DMS 273 (cell line): ENCODE data around the gene VPS37C.

Experiments used
- DNase-seq: peaks from one replicate; lab custom pipeline; 2025; ENCODE audit not compliant: unreplicated experiment; lab: John Stamatoyannopoulos, UW

The VPS37C gene

GRCh38 chr11:61119055-61119454 is 42.2 kb downstream of the VPS37C start:
- DNase-seq = no peak

- no peak for DNase-seq
Observed at GRCh38 chr11:61118406-61118805, 42.8 kb downstream of the VPS37C start.

DNA sequence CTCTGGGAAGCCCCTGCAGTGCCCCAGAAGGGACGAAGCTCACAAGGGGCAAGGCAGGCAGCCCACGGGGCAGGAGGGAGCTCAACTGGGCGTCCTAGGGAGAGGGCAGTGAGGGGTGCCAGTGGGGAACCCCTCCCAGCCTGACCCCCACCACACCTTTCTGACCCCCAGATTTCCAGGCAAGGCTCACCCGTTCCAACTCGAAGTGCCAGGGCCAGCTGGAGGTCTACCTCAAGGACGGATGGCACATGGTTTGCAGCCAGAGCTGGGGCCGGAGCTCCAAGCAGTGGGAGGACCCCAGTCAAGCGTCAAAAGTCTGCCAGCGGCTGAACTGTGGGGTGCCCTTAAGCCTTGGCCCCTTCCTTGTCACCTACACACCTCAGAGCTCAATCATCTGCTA is 43.2 kb downstream of the VPS37C start:
- DNase-seq = no peak

GRCh38 chr11:61117168-61117520 is 44.1 kb downstream of the VPS37C start:
- DNase-seq = no peak

GRCh38 chr11:61116426-61117167 is 44.6 kb downstream of the VPS37C start:
- DNase-seq = no peak

- DNase-seq = no peak
Observed at GRCh38 chr11:61115498-61116224, 45.6 kb downstream of the VPS37C start.

DNA sequence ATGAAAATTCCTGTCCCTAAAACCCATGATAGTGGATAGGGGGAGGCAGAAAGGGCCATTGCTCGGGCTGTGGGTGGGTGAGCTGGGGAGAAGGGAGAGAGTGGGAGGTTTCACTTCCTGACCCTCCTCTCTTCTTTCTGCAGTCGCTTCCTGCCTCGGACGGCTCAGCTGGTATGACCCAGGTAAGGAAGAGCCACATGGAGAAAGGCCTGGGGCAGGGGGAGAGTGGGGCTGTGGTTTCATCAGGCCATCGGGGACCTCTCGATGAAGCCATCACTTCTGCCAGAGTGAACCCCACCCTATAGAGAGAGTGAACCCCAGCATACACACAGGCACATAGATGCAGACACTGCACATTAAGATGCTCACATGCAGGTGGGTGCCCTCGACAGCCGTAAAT is 46.3 kb downstream of the VPS37C start:
- DNase-seq = no peak

DNA sequence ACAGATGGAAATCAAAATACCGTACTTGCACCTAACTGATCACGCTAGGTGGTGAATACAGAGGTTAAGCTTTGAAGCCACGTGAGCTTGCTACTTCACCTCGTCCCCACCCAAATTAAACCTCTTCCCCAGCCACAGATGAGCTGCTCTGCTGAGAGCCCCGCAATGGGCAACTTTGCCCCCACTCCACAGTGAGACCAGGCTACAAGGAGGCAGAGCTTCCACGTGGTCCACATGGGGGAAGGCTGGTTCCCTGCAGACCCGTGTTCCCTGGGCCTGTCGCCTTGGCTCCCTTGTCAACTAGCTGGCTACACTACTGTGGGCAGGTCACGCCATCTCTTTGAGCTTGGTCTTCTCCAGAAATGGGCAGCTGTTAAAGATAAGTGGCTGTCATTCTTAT is 48.0 kb downstream of the VPS37C start:
- DNase-seq = no peak

GRCh38 chr11:61112575-61112974 is 48.7 kb downstream of the VPS37C start:
- no peak for DNase-seq

DNA sequence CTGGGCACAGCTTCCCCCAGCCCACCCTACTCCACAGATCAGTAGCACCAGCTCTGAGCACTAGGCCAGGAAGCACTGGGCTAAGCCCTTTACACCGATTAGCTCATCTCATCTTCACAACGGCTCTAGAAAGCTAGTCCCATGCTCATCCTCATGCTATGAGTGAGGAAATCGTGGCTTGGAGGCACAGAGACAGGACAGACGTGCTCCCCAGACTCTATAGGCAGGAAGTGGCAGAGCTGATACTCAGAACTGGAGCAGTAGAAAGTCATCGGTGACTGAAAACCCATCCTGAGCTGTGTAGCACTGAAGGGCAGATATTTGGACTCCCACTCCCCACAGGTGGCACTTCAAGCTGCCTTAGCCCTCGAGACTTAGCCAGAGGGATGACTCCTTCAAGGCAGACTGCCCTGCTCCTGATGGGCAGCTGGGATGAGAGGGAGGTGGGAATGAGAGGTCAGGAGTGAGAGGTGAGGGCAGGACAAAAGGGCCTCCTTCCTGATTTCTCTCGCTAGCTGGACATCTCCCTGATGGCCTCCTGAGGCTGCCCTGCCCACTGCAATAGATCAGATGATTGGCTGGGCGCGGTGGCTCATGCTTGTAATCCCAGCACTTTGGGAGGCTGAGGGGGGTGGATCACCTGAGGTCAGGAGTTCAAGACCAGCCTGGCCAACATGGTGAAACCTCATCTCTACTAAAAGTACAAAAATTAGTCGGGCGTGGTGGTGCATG is 49.3 kb downstream of the VPS37C start:
- no peak for DNase-seq

DNA sequence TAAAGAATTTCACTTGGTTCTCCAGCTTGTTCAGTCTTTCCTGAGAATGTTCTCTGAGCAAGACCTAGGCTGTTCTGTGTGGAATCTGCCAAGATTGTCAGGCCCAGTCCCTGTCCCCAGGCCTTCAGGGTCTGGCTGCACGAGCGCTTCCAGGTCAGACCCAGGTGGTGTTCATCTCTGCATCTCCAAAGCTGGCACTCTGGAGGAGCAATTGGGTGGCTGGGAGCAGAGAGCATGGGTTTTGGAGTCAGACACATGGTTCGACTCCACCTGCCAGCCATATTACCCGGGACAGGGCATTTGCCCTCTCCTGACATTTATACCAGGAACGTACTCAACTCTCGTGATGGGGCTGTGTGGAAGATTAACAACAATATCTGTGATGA is 50.2 kb downstream of the VPS37C start:
- DNase-seq = no peak

DNA sequence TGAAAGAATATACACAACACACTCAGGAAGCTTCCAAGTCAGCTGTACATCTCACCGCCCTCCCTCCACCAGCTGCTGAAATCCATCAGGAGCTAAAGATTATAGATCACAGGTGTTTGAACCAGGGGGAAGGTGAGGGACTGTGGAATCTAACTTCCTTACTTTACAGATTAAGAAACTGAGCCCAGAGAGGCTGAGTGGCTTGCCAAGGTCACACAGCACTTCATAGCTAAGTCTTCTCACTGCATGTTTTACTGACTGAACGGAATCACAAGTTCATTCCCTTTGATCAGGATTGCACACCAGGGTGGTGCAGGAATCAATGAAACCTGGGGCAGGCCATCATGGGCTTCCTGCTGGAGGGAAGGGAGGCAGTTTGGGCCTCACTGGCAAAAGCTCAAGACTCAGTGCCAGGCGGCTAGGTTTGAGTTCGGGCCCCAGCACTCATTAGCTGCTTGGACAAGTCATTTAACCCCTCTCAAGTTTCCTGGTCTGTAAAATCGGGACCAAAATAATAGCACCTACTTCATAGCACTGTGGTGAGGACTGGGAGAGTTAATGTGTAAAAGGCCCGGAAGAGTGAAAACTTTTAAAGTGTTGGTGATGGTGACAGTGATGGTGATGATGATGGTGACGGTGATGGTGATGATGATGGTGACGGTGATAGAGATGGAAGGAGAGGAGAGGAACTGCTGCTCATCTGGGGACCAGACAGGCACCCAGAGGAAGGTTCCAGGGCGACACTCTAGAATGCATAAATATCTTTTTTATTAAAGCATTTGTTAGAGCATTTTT is 50.8 kb downstream of the VPS37C start:
- DNase-seq = no peak

- DNase-seq = no peak
Observed at GRCh38 chr11:61109671-61110070, 51.6 kb downstream of the VPS37C start.

- no peak for DNase-seq
Observed at GRCh38 chr11:61108847-61109585, 52.2 kb downstream of the VPS37C start.

DNA sequence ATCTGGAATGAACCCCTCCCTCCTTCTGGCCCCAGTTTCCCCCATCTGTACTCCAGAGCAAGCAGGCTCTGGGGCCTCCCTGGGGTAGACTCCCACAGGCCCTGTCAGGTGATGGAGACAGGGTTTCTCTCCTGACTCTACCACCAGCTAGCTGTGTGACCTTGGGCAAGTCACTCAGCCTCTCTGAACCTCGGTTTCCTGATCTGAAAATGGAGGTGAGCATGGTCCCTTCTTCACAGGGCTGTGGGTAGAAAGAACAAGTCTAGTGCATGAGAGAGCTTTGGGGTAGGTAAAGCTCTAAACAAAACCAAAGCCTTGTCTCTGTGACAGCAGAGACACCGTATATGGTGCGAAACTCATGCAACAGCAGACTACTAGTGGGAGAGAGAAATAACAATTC is 53.3 kb downstream of the VPS37C start:
- no peak for DNase-seq

GRCh38 chr11:61106894-61107470 is 54.2 kb downstream of the VPS37C start:
- no peak for DNase-seq

DNA sequence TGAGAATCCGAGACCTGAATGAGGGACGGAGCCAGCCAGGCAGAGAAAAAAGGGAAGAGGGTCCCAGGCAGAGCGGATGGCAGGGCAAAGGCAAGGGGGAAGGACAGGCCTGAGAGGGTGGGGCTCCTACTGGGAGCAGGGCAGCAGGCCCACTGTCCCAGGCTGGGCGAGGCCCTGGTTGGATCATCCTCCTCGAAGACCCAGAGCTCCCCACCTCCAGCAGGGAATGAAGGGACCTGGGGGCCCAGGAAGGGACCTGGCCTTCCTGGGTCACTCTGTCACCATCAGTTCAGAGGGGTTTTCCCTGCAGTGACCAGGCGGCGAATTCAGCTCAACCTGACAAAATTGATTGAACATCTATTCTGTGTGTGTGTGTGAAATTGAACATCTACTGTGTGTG is 54.9 kb downstream of the VPS37C start:
- no peak for DNase-seq

GRCh38 chr11:61104963-61105362 is 56.3 kb downstream of the VPS37C start:
- no peak for DNase-seq

- DNase-seq = no peak
Observed at GRCh38 chr11:61103851-61104423, 57.3 kb downstream of the VPS37C start.
